Neural crest cell (in vitro differentiated cells): Measurements from ENCODE around the gene GMDS. TPM values are rescaled to one million over a fixed set of nuclear protein-coding genes. Genes with fewer than 3 reads are reported as not detected.

Source experiments
- DNase-seq: peaks from one replicate; pipeline ENCODE4 v3.0.0; 2021; ENCODE audit warnings: low read depth, mixed read lengths, low spot score
- H3K27ac Mint-ChIP-seq: one replicate; pipeline ENCODE4 v1.8.0; 2021; ENCODE audit warnings: mild to moderate bottlenecking, mixed read lengths; ENCODE audit not compliant: unreplicated experiment
- H3K27me3 Mint-ChIP-seq: 2 replicates; pipeline ENCODE4 v1.8.0; 2021; ENCODE audit warnings: low read depth, mild to moderate bottlenecking, mixed read lengths
- H3K36me3 Mint-ChIP-seq: 2 replicates; pipeline ENCODE4 v1.8.0; 2021; ENCODE audit warnings: low read depth, mild to moderate bottlenecking, mixed read lengths
- H3K4me1 Mint-ChIP-seq: 2 replicates; pipeline ENCODE4 v1.8.0; 2021; ENCODE audit warnings: mixed read lengths
- H3K4me3 Mint-ChIP-seq: one replicate; pipeline ENCODE4 v1.8.0; 2021; ENCODE audit warnings: mild to moderate bottlenecking, mixed read lengths
- H3K9me3 Mint-ChIP-seq: 2 replicates; pipeline ENCODE4 v1.8.0; 2021; ENCODE audit warnings: mixed read lengths
- CTCF ChIP-seq: fragments of 200-600 bp; sonication (generic); conservative IDR thresholded peaks from 2 replicates; pipeline ENCODE4 v1.5.0; 2021; ENCODE audit warnings: antibody characterized with exemption, mild to moderate bottlenecking
- total RNA-seq: library from RNA; stranded (reverse); gene quantifications from 2 replicates; pipeline ENCODE4 v1.2.1, GENCODE V29; 2021

GMDS gene
- total RNA-seq, 1 donor from 2014 or later = 16.1 TPM

- Mint-ChIP-seq H3K36me3 (no peaks in the 10 kb centered on the region), H3K4me3 (no peak overlapping the region), H3K27me3 (no peaks in the 10 kb centered on the region), H3K4me1 (no peaks in the 10 kb centered on the region), H3K27ac (no peak overlapping the region), H3K9me3 (no peaks in the 10 kb centered on the region)
- no peak for TF ChIP-seq CTCF
- DNase-seq = no peak
Observed at GRCh38 chr6:2114100-2114499, 131.3 kb downstream of the GMDS start.

- no peaks in the 10 kb centered on the region for H3K27me3 Mint-ChIP-seq
- no peaks in the 10 kb centered on the region for H3K9me3 Mint-ChIP-seq
- H3K27ac Mint-ChIP-seq = no peak overlapping the region
- no peak for TF ChIP-seq CTCF
- H3K4me1 Mint-ChIP-seq = no peaks in the 10 kb centered on the region
- H3K4me3 Mint-ChIP-seq = no peak overlapping the region
- DNase-seq = no peak
- H3K36me3 Mint-ChIP-seq = no peaks in the 10 kb centered on the region
Observed at GRCh38 chr6:2111162-2111677, 134.2 kb downstream of the GMDS start.

- TF ChIP-seq CTCF = no peak
- no peaks in the 10 kb centered on the region for H3K27me3 Mint-ChIP-seq
- no peaks in the 10 kb centered on the region for H3K4me1 Mint-ChIP-seq
- no peak overlapping the region for H3K4me3 Mint-ChIP-seq
- H3K36me3 Mint-ChIP-seq = no peaks in the 10 kb centered on the region
- no peak overlapping the region for H3K27ac Mint-ChIP-seq
- no peak for DNase-seq
- H3K9me3 Mint-ChIP-seq = no peaks in the 10 kb centered on the region
Observed at GRCh38 chr6:2110504-2110903, 134.9 kb downstream of the GMDS start.

- H3K27ac Mint-ChIP-seq = no peak overlapping the region
- H3K9me3 Mint-ChIP-seq = no peaks in the 10 kb centered on the region
- H3K4me1 Mint-ChIP-seq = no peaks in the 10 kb centered on the region
- H3K27me3 Mint-ChIP-seq = no peaks in the 10 kb centered on the region
- H3K36me3 Mint-ChIP-seq = no peaks in the 10 kb centered on the region
- TF ChIP-seq CTCF = no peak
- no peak for DNase-seq
- no peak overlapping the region for H3K4me3 Mint-ChIP-seq
Observed at GRCh38 chr6:2109796-2110195, 135.6 kb downstream of the GMDS start.

GRCh38 chr6:2108700-2109306 lies 136.6 kb downstream of the GMDS start:
- TF ChIP-seq CTCF = no peak
- no peak overlapping the region for H3K27ac Mint-ChIP-seq
- H3K4me3 Mint-ChIP-seq = no peak overlapping the region
- H3K4me1 Mint-ChIP-seq = peaks cover 4% of the 10 kb centered on the region
- no peaks in the 10 kb centered on the region for H3K36me3 Mint-ChIP-seq
- H3K9me3 Mint-ChIP-seq = no peaks in the 10 kb centered on the region
- no peaks in the 10 kb centered on the region for H3K27me3 Mint-ChIP-seq
- DNase-seq = no peak

- Mint-ChIP-seq H3K4me3 (no peak overlapping the region), H3K36me3 (no peaks in the 10 kb centered on the region), H3K4me1 (peaks cover 4% of the 10 kb centered on the region), H3K9me3 (no peaks in the 10 kb centered on the region), H3K27me3 (no peaks in the 10 kb centered on the region), H3K27ac (no peak overlapping the region)
- no peak for DNase-seq
- no peak for TF ChIP-seq CTCF
Observed at GRCh38 chr6:2104524-2104880, 140.9 kb downstream of the GMDS start.
